NCI-H2107 (cell line): ENCODE data around the gene STAG3.
"Not testable (repeated sequence)": the region's sequence is repeated elsewhere in the genome, so short reads cannot be mapped to it uniquely, and the experiment has no call there.

ENCODE experiments used
- DNase-seq: peaks from one replicate; lab custom pipeline; 2025; lab: John Stamatoyannopoulos, UW

Gene STAG3, protein sequence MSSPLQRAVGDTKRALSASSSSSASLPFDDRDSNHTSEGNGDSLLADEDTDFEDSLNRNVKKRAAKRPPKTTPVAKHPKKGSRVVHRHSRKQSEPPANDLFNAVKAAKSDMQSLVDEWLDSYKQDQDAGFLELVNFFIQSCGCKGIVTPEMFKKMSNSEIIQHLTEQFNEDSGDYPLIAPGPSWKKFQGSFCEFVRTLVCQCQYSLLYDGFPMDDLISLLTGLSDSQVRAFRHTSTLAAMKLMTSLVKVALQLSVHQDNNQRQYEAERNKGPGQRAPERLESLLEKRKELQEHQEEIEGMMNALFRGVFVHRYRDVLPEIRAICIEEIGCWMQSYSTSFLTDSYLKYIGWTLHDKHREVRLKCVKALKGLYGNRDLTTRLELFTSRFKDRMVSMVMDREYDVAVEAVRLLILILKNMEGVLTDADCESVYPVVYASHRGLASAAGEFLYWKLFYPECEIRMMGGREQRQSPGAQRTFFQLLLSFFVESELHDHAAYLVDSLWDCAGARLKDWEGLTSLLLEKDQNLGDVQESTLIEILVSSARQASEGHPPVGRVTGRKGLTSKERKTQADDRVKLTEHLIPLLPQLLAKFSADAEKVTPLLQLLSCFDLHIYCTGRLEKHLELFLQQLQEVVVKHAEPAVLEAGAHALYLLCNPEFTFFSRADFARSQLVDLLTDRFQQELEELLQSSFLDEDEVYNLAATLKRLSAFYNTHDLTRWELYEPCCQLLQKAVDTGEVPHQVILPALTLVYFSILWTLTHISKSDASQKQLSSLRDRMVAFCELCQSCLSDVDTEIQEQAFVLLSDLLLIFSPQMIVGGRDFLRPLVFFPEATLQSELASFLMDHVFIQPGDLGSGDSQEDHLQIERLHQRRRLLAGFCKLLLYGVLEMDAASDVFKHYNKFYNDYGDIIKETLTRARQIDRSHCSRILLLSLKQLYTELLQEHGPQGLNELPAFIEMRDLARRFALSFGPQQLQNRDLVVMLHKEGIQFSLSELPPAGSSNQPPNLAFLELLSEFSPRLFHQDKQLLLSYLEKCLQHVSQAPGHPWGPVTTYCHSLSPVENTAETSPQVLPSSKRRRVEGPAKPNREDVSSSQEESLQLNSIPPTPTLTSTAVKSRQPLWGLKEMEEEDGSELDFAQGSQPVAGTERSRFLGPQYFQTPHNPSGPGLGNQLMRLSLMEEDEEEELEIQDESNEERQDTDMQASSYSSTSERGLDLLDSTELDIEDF

DNA sequence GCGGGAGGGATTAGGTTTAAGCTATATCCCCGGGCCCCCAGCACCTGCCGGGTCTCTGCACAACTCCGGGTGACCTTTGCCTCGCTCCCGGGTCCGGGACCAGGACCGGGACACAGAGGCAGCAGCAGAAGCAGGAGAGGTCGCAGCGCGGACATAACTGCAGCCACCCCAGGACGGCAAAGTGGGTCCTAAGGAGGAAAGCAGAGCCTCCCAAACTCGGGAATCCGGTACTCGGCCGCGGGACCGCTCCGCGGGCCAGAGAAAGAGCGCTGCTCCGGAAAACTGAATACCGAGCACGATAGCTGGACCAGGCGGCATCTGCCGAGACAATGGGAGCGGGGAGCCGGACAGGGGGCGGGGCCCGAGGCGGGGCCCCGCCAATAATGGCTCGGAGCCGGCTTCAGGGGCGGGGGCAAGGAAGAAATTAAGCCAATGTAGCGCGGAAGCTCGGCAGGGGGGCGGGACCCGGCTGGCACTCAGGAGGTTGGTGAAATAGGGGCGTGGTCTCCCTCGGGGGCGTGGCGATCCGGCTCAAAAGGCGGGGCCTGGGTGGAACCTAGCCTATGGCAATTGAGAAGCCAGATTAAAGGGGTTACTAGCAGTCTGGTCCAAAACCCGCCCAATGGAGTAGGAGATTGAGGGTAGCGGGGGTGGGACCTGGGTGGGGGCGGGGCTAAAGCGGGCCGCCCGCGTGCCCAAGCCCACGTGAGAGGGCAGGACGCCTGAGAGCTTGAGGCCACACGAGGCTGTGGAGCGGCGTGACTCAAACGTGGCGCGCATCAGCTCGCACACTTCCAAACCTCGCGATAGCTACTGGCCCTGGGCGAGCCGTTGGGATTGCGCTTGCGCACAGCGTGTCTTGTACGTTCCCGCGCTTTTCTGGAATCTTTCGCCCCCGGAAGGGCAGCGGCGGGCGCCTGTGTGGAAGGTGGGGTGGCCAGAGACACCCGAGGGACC is at the start of gene STAG3, which contains the start of gene GPC2:
Gene STAG3 (plus strand): TSS at position 874 of the 957 bp plus-strand sequence. CDS start 2,639 bp downstream, outside the sequence.
Gene GPC2 (minus strand): TSS at position 337 of the 957 bp plus-strand sequence. CDS start 182 bp downstream, at position 155.
- DNase-seq: peak; percentile 96

DNA sequence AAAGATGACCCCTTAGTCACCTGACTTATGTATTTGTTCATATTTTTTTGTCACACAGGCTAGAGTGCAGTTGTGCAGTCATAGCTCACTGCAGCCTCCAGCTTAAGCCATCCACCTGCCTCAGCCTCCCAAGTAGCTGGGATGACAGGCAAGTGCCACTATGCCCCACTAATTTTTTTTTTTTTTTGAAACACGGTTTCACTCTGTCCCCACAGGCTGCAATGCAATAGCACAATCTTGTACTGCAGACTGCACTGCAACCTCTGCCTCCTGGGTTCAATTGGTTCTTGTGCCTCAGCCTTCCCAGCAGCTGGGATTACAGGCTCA is 49.1 kb upstream of the STAG3 start:
- DNase-seq: no peak

DNA sequence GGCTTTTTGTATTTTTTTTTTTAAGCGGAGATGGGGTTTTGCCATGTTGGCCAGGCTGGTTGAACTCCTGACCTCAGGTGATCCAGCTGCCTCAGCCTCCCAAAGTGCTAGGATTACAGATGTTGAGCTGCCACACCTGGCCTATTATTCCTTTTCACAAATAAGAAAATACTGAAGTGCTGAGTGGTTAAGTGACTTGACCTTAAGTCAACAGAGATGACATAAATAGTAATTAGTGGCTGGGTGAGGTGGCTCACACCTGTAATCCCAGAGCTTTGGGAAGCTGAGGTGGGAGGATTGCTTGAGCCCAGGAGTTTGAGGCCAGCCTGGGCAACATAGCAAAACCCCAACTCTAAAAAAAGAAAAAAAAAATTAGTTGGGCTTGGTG is 47.5 kb upstream of the STAG3 start:
- not testable (repeated sequence) for DNase-seq

DNA sequence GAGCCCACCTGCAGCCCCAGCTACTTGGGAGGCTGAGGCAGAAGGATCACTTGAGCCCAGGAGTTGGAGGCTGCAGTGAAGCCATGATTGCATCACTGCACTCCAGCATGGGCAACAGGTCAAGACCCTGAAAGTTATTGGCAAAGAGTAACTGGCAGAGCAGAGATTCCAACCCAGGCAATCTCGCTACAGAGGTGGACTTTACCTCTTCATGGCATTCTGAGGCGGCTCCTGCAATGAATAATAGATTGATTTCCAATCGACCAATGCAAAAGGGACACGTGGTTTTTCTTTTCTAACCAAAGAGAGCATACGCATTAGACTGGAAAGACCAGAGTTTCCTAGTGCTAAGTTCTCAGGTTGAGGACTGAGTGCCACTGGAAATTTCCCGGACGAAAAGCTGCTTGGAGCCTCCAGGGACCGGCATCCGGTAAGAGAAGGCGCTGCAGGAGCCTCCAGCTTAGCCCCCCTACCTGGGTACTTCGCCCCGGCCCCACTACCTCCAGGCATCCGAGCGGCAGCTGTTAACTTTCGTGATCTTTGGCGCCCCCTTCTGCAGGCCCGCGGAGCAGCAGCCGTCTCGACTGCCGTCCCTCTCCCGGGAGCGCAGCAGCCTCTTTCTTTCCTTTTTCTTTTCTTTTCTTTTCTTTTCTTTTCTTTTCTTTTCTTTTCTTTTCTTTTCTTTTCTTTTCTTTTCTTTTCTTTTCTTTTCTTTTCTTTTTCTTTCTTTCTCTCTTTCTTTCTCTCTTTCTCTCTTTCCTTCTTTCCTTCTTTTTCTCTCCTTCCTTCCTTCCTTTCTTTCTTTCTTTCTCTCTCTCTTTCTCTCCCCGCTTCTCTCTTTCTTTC is 46.9 kb upstream of the STAG3 start:
- DNase-seq: peak; percentile 85

DNA sequence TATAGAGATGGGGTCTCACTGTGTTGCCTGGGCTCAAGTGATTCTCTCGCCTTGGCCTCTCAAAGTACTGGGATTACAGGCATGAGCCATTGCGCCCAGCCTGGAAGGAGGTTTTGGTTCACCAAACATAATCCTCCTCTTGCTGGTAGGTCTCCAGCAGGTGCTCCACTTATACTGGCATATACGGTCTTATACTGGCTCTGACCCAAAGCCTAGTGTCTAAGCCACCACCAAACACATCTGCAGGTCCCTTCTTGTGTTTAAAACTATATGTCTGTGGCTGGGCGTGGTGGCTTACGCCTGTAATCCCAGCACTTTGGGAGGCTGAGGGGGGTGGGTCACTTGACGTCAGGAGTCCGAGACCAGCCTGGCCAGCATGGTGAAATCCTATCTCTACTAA is 45.6 kb upstream of the STAG3 start:
- DNase-seq: no peak

DNA sequence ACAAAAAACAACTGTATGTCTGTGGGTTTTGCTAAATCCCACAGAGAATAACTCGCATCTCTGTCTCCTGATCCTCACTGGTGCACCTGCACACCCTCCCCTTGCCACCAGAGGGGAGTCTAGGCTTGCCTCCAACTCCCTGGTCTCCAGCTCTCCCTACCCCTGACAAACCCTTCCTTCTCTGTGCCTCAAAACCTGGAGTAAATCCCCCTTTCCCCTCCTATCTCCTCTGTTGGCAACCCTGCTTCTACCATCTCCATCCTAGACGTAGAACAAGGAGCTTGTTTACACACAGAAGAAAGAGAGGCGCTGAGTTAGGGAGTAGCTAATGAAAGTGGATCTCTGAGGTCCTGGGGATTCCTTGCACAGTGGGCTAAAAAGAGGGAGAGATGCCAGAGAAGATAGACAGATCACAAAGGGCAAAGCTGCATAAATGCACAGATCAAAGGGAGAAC is 45.0 kb upstream of the STAG3 start:
- peak; percentile 32 for DNase-seq

DNA sequence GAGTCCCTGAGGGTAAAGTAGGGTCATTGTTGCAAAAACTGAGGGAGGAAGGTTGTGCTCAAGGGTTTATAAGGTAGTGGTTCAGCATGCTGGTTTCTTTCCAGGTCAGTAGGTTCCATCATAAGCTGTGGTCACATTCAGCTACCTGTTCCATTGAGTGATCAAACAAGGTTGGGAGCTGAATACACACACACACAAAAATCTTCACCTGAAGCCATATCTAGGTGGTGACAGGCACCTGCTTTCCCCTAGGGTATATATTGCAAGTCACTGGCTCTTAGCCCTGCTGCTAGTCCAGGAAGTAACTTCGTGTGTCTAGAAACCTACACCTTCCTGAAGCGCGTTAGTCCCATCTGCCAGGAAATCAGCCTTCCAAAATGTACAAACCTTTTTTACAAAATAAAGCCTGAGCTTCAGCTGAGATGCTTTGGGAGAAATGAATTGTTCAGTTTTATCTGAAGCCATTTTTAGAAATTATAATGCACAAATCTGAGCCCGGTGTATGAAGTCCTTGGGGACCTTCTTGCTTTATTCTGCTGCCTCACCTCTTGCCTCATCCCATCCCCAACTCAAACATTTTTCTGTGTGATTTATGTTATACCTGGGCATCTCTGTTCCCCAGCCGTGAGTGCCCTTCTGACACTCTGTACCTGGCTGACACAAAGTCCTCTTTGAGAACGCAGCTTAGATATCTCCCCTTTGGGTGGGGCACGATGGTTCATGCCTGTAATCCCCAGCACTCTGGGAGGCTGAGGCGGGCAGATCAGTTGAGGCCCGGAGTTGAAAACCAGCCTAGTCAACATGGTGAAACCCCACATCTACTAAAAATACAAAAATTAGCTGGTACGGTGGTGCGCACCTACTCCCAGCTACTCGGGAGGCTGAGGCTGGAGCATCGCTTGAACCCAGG is 39.6 kb upstream of the STAG3 start:
- DNase-seq: no peak

DNA sequence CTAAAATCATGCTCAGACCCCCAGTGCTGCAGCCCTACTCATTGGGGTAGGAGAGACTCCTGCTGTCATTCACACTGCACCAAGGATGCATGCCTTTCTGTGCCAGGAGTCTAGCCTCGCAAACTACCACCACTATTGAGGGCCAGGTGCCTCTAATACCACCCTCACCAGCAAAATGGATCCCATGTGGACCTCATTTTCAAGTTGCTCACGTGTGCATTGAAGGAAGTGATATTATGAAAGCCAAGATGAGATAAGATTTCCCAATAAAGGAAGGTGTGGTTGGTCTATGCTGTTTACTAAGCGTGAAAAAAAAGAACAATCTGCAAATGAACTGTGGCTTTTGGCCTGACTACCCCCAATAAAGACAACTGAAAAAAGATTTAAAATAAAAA is 36.2 kb upstream of the STAG3 start:
- DNase-seq: no peak

DNA sequence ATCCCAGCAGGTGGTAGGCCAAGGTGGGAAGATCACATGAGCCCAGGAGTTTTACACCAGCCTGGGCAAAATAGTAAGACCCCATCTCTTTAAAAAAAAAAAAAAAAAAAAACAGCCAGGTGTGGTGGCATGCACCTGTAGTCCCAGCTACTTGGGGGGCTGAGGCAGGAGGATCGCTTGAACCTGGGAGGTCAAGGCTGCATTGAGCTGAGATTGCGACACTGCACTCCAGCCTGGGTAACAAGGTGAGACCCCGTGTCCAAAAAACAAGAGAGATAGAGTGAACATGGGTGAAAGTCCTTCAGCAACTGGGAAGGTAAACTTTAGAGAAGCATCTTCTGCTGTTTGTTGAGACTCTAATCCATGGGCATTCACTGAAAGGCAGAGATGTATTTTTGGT is 35.3 kb upstream of the STAG3 start:
- no peak for DNase-seq

DNA sequence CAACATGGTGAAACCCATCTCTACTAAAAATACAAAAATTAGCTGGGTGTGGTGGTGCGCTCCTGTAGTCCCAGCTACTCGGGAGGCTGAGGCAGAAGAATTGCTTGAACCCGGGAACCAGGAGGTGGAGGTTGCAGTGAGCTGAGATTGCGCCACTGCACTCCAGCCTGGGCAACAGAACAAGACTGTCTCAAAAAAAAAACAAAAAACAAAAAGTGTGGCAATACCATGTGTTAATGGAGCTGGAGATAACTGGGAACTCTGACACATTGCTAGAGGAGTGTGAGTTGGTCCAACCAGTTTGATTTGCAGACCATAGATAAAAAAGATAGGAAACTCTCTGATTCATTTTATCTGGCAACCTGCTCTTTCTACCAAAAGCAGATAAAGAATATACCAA is 31.4 kb upstream of the STAG3 start:
- DNase-seq: not testable (repeated sequence)

DNA sequence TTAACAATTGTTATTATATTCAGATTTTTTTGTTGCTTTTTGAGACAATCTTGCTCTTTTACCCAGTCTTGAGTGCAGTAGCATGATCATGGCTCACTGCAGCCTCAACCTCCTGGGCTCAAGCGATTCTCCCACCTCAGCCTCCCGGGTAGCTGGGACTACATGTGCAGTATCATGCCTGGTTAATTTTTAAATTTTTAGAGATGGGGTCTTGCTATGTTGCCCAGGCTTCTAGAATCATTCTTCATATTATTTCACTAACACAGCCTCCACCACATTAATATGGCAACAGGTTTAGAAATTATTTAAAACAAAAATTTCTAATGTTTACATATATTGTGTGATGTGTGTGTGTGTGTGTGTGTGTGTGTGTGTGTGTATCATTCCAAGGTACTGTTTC is 30.4 kb upstream of the STAG3 start:
- no peak for DNase-seq

DNA sequence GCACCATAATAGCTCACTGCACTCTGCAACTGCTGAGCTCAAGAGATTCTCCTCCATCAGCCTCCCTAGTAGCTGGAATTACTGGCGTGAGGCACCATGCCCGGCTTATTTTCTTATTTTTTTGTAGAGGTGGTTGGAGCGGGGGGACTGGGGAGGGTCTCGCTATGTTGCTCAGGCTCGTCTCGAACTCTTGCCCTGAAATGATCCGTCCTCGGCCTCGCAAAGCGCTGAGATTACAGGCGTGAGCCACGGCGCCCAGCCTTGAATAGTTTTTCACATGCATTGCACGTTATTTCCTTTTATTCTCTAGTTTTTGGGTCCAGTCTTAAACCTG is 29.5 kb upstream of the STAG3 start:
- DNase-seq: no peak

DNA sequence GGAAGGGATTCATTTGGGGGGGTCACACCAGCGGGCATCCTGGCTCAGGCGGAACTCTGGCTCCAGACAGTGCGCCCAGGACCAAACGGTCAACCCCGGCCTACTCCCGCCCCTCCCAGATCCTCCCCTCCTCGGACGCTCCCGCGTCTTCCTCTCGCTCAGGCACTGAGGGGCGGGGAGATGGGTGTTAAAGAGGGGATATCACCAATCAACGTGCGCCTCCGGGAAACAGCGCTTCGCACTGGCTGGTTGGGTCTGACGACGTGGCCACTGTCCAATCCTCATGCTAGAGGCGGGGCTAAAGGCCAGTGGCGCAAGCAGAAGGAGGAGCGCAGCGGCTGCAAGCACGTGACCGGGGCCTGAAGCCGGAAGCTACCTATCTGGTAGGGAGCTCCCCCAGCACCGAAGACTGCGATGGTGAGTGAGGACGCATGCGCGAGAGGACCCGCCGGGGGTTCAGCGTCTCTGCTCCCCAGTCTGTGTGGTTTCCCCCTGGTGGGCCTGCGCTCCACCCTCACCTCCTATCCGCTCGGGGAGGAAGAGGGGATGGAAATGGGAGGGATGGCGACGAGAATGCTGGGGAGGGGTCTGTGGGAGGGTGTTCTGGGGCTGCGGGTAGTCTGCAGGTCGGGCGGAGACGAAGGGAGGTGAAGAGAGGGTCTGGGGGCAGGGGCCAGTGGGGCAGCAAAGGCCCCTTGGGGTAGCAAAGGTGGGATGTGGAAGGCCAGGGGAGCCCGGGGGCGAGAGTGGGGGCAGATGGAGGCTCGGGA is 29.0 kb upstream of the STAG3 start, which contains the start of gene LAMTOR4:
Gene LAMTOR4 (plus strand): TSS at position 360 of the 770 bp plus-strand sequence. CDS start 55 bp downstream, at position 415.
- DNase-seq: peak; percentile 98

DNA sequence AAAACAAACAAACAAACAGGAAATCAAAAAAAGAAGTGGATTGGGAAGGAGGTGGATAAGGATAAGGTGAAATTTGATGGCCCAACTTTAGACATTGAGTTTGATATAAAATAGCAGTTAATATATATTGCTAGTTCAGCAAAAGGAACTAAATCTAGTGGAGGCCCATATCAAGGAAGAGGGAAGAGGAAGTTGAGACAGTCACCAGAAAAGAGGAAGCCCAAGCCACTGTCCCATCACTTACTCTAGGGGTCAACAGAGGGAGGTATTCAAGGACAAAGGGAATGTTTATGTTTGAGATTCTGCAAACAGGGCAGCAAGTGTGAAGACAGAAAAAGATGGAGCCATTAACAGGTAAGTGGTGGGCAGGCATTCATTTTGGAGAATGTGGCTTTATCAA is 25.3 kb upstream of the STAG3 start:
- DNase-seq: no peak

DNA sequence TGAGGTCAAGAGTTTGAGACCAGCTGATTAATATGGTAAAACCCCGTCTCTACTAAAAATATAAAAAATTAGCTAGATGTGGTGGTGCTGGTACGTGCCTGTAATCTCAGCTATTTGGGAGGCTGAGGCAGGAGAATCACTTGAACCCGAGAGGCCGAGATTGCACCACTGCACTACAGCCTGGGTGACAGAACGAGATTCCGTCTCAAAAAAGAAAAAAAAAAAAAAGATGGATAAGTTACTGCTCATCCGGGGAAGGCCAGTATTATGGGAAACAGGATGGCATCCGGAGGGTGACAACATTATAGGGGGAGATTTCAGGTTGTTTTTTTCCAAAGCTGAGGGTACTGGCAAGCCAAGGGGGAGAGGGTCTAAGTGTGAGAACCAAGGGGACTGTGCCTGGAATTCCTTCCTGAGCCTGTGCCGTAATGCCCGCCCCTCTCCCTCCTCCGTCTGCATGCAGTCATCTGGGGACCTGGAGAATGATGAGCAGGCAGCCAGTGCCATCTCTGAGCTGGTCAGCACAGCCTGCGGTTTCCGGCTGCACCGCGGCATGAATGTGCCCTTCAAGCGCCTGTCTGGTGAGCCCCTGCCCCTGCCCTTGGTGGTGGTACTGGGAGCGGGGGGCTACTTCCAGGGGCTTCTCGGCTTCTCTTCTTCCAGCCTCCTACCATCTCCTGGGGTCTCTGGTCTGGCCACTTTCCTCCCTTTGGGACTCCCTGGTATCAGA is 24.6 kb upstream of the STAG3 start:
- DNase-seq: no peak

DNA sequence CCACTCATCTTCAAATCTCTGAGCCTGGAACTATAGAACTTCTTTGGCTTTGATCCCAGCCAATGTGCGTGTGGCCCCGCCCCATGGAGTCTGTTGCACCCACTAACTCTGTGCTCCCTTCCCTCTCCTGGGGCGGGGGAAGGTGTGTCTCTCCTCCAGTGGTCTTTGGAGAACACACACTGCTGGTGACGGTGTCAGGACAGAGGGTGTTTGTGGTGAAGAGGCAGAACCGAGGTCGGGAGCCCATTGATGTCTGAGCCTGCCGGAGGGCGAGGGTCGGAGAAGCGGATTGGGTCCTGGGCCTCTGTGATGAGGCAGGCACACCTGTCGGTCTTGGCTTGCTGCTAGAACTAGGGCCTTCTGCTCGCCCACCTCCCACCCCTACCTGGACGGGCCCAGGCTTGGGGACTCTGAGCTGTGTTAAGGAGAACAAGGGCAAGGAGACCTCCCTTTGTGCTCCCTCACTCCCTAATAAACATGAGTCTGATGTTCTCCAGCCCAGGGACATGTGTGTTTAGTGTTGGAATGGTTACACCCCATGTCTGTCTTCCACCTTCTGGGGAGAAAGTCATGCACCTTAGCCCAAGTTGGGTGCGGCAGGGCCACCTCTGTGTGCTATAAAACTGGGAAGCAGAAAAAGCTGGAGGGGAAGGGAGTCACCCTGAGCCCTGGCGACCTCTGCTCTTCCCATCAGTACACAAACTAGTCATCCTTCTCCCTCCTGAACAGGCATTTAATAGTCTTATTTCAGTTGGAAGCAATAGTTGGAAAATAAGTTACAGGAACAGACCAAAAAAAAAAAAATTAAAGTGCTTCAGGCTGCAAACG is 23.8 kb upstream of the STAG3 start:
- DNase-seq: no peak
